ENCODE results near the gene CDKN2C.
A peak's percentile ranks its signal among the peaks of the same experiment; 100 is the strongest.
"Not testable (repeated sequence)": the region's sequence is repeated elsewhere in the genome, so short reads cannot be mapped to it uniquely, and the experiment has no call there.

Gene CDKN2C

GRCh38 chr1:50983219-50983802, 13.3 kb downstream of the CDKN2C start:
- Histone ChIP-seq H3K9ac (ENCODE audit: low read length) (no peak overlapping the region), H3K4me1 (ENCODE audit: insufficient read depth, low read length) (no peaks in the 10 kb centered on the region), H3K36me3 (ENCODE audit: insufficient read depth, low read length) (no peaks in the 10 kb centered on the region), H3K4me3 (ENCODE audit: low read depth in 1 of 2, low read length in 2 of 2) (no peak overlapping the region), H3K9me3 (ENCODE audit: low read length) (no peaks in the 10 kb centered on the region), H3K27me3 (ENCODE audit: control insufficient read depth in 1 of 2, insufficient read depth in 2 of 2, low read length in 2 of 2) (no peaks in the 10 kb centered on the region), H3K27ac (ENCODE audit: low read depth, low read length) (peak overlapping the region; percentile 13)

- H3K4me3 ChIP-seq (ENCODE audit: low read depth in 1 of 2, low read length in 2 of 2), result no peak overlapping the region
- H3K27me3 ChIP-seq (ENCODE audit: control insufficient read depth in 1 of 2, insufficient read depth in 2 of 2, low read length in 2 of 2), result no peaks in the 10 kb centered on the region
- no peaks in the 10 kb centered on the region for H3K4me1 ChIP-seq (ENCODE audit: insufficient read depth, low read length)
- no peak overlapping the region for H3K27ac ChIP-seq (ENCODE audit: low read depth, low read length)
- H3K36me3 ChIP-seq (ENCODE audit: insufficient read depth, low read length), result no peaks in the 10 kb centered on the region
- H3K9me3 ChIP-seq (ENCODE audit: low read length), result no peaks in the 10 kb centered on the region
- H3K9ac ChIP-seq (ENCODE audit: low read length), result no peak overlapping the region
Measured at GRCh38 chr1:50985094-50985493, 15.0 kb downstream of the CDKN2C start.

- no peaks in the 10 kb centered on the region for H3K4me1 ChIP-seq (ENCODE audit: insufficient read depth, low read length)
- no peak overlapping the region for H3K4me3 ChIP-seq (ENCODE audit: low read depth in 1 of 2, low read length in 2 of 2)
- H3K27ac ChIP-seq (ENCODE audit: low read depth, low read length), result no peak overlapping the region
- H3K36me3 ChIP-seq (ENCODE audit: insufficient read depth, low read length), result no peaks in the 10 kb centered on the region
- no peak overlapping the region for H3K9ac ChIP-seq (ENCODE audit: low read length)
- no peaks in the 10 kb centered on the region for H3K9me3 ChIP-seq (ENCODE audit: low read length)
- H3K27me3 ChIP-seq (ENCODE audit: control insufficient read depth in 1 of 2, insufficient read depth in 2 of 2, low read length in 2 of 2), result no peaks in the 10 kb centered on the region
Measured at GRCh38 chr1:50986653-50987052, 16.6 kb downstream of the CDKN2C start.

GRCh38 chr1:50989694-50990093, 19.6 kb downstream of the CDKN2C start:
- H3K27ac ChIP-seq (ENCODE audit: low read depth, low read length), result no peak overlapping the region

GRCh38 chr1:50992532-50993318, 22.7 kb downstream of the CDKN2C start:
- Histone ChIP-seq H3K4me3 (ENCODE audit: low read depth in 1 of 2, low read length in 2 of 2) (no peak overlapping the region), H3K9ac (ENCODE audit: low read length) (no peak overlapping the region), H3K36me3 (ENCODE audit: insufficient read depth, low read length) (no peaks in the 10 kb centered on the region), H3K27ac (ENCODE audit: low read depth, low read length) (no peak overlapping the region), H3K9me3 (ENCODE audit: low read length) (no peaks in the 10 kb centered on the region), H3K4me1 (ENCODE audit: insufficient read depth, low read length) (no peaks in the 10 kb centered on the region), H3K27me3 (ENCODE audit: control insufficient read depth in 1 of 2, insufficient read depth in 2 of 2, low read length in 2 of 2) (no peaks in the 10 kb centered on the region)

More at GRCh38 chr1:50989694-50990093, 19.6 kb downstream of the CDKN2C start:
- H3K9ac ChIP-seq (ENCODE audit: low read length), result no peak overlapping the region
- H3K27me3 ChIP-seq (ENCODE audit: control insufficient read depth in 1 of 2, insufficient read depth in 2 of 2, low read length in 2 of 2), result no peaks in the 10 kb centered on the region
- no peaks in the 10 kb centered on the region for H3K36me3 ChIP-seq (ENCODE audit: insufficient read depth, low read length)
- H3K4me1 ChIP-seq (ENCODE audit: insufficient read depth, low read length), result no peaks in the 10 kb centered on the region
- no peak overlapping the region for H3K4me3 ChIP-seq (ENCODE audit: low read depth in 1 of 2, low read length in 2 of 2)
- H3K9me3 ChIP-seq (ENCODE audit: low read length), result no peaks in the 10 kb centered on the region

- Histone ChIP-seq H3K9ac (ENCODE audit: low read length) (no peak overlapping the region), H3K27me3 (ENCODE audit: control insufficient read depth in 1 of 2, insufficient read depth in 2 of 2, low read length in 2 of 2) (no peaks in the 10 kb centered on the region)
Measured at GRCh38 chr1:50993645-50994044, 23.6 kb downstream of the CDKN2C start.

GRCh38 chr1:50994997-50995396, 25.0 kb downstream of the CDKN2C start:
- H3K4me3 ChIP-seq (ENCODE audit: low read depth in 1 of 2, low read length in 2 of 2), result no peak overlapping the region
- H3K27ac ChIP-seq (ENCODE audit: low read depth, low read length), result no peak overlapping the region

More at GRCh38 chr1:50993645-50994044, 23.6 kb downstream of the CDKN2C start:
- H3K36me3 ChIP-seq (ENCODE audit: insufficient read depth, low read length), result no peaks in the 10 kb centered on the region
- H3K27ac ChIP-seq (ENCODE audit: low read depth, low read length), result no peak overlapping the region
- H3K4me3 ChIP-seq (ENCODE audit: low read depth in 1 of 2, low read length in 2 of 2), result no peak overlapping the region
- no peaks in the 10 kb centered on the region for H3K4me1 ChIP-seq (ENCODE audit: insufficient read depth, low read length)
- no peaks in the 10 kb centered on the region for H3K9me3 ChIP-seq (ENCODE audit: low read length)

GRCh38 chr1:50995651-50996050, 25.6 kb downstream of the CDKN2C start:
- H3K4me3 ChIP-seq (ENCODE audit: low read depth in 1 of 2, low read length in 2 of 2), result no peak overlapping the region
- no peaks in the 10 kb centered on the region for H3K9me3 ChIP-seq (ENCODE audit: low read length)
- no peaks in the 10 kb centered on the region for H3K36me3 ChIP-seq (ENCODE audit: insufficient read depth, low read length)
- no peak overlapping the region for H3K9ac ChIP-seq (ENCODE audit: low read length)
- H3K4me1 ChIP-seq (ENCODE audit: insufficient read depth, low read length), result no peaks in the 10 kb centered on the region
- no peaks in the 10 kb centered on the region for H3K27me3 ChIP-seq (ENCODE audit: control insufficient read depth in 1 of 2, insufficient read depth in 2 of 2, low read length in 2 of 2)
- H3K27ac ChIP-seq (ENCODE audit: low read depth, low read length), result no peak overlapping the region

More at GRCh38 chr1:50994997-50995396, 25.0 kb downstream of the CDKN2C start:
- Histone ChIP-seq H3K9ac (ENCODE audit: low read length) (no peak overlapping the region), H3K36me3 (ENCODE audit: insufficient read depth, low read length) (no peaks in the 10 kb centered on the region), H3K27me3 (ENCODE audit: control insufficient read depth in 1 of 2, insufficient read depth in 2 of 2, low read length in 2 of 2) (no peaks in the 10 kb centered on the region), H3K4me1 (ENCODE audit: insufficient read depth, low read length) (no peaks in the 10 kb centered on the region), H3K9me3 (ENCODE audit: low read length) (no peaks in the 10 kb centered on the region)

- H3K4me1 ChIP-seq (ENCODE audit: insufficient read depth, low read length), result no peaks in the 10 kb centered on the region
- H3K9ac ChIP-seq (ENCODE audit: low read length), result no peak overlapping the region
- H3K36me3 ChIP-seq (ENCODE audit: insufficient read depth, low read length), result no peaks in the 10 kb centered on the region
- no peak overlapping the region for H3K27ac ChIP-seq (ENCODE audit: low read depth, low read length)
- no peak overlapping the region for H3K4me3 ChIP-seq (ENCODE audit: low read depth in 1 of 2, low read length in 2 of 2)
- H3K27me3 ChIP-seq (ENCODE audit: control insufficient read depth in 1 of 2, insufficient read depth in 2 of 2, low read length in 2 of 2), result no peaks in the 10 kb centered on the region
- H3K9me3 ChIP-seq (ENCODE audit: low read length), result no peaks in the 10 kb centered on the region
Measured at GRCh38 chr1:50996083-50996482, 26.0 kb downstream of the CDKN2C start.

- not testable (repeated sequence) for H3K9me3 ChIP-seq (ENCODE audit: low read length); H3K4me1 ChIP-seq (ENCODE audit: insufficient read depth, low read length); H3K27me3 ChIP-seq (ENCODE audit: control insufficient read depth in 1 of 2, insufficient read depth in 2 of 2, low read length in 2 of 2); H3K36me3 ChIP-seq (ENCODE audit: insufficient read depth, low read length); H3K4me3 ChIP-seq (ENCODE audit: low read depth in 1 of 2, low read length in 2 of 2); H3K27ac ChIP-seq (ENCODE audit: low read depth, low read length); H3K9ac ChIP-seq (ENCODE audit: low read length)
Measured at GRCh38 chr1:50999375-50999774, 29.3 kb downstream of the CDKN2C start.

- no peak overlapping the region for H3K27ac ChIP-seq (ENCODE audit: low read depth, low read length)
- H3K4me1 ChIP-seq (ENCODE audit: insufficient read depth, low read length), result no peaks in the 10 kb centered on the region
- no peak overlapping the region for H3K9ac ChIP-seq (ENCODE audit: low read length)
- H3K4me3 ChIP-seq (ENCODE audit: low read depth in 1 of 2, low read length in 2 of 2), result no peak overlapping the region
- no peaks in the 10 kb centered on the region for H3K9me3 ChIP-seq (ENCODE audit: low read length)
- no peaks in the 10 kb centered on the region for H3K27me3 ChIP-seq (ENCODE audit: control insufficient read depth in 1 of 2, insufficient read depth in 2 of 2, low read length in 2 of 2)
- no peaks in the 10 kb centered on the region for H3K36me3 ChIP-seq (ENCODE audit: insufficient read depth, low read length)
Measured at GRCh38 chr1:51000160-51000559, 30.1 kb downstream of the CDKN2C start.

GRCh38 chr1:51000651-51001050, 30.6 kb downstream of the CDKN2C start:
- H3K27me3 ChIP-seq (ENCODE audit: control insufficient read depth in 1 of 2, insufficient read depth in 2 of 2, low read length in 2 of 2), result no peaks in the 10 kb centered on the region
- no peaks in the 10 kb centered on the region for H3K9me3 ChIP-seq (ENCODE audit: low read length)
- no peak overlapping the region for H3K4me3 ChIP-seq (ENCODE audit: low read depth in 1 of 2, low read length in 2 of 2)
- no peaks in the 10 kb centered on the region for H3K4me1 ChIP-seq (ENCODE audit: insufficient read depth, low read length)
- H3K27ac ChIP-seq (ENCODE audit: low read depth, low read length), result no peak overlapping the region
- no peaks in the 10 kb centered on the region for H3K36me3 ChIP-seq (ENCODE audit: insufficient read depth, low read length)
- no peak overlapping the region for H3K9ac ChIP-seq (ENCODE audit: low read length)
